ENCODE results near the gene ASIC1. TPM values are rescaled to one million over a fixed set of nuclear protein-coding genes. Genes with fewer than 3 reads are reported as not detected.

ASIC1 gene
- total and polyA plus RNA-seq, 2 experiments from 2014 or later: 0.76 to 1.5 TPM

DNA sequence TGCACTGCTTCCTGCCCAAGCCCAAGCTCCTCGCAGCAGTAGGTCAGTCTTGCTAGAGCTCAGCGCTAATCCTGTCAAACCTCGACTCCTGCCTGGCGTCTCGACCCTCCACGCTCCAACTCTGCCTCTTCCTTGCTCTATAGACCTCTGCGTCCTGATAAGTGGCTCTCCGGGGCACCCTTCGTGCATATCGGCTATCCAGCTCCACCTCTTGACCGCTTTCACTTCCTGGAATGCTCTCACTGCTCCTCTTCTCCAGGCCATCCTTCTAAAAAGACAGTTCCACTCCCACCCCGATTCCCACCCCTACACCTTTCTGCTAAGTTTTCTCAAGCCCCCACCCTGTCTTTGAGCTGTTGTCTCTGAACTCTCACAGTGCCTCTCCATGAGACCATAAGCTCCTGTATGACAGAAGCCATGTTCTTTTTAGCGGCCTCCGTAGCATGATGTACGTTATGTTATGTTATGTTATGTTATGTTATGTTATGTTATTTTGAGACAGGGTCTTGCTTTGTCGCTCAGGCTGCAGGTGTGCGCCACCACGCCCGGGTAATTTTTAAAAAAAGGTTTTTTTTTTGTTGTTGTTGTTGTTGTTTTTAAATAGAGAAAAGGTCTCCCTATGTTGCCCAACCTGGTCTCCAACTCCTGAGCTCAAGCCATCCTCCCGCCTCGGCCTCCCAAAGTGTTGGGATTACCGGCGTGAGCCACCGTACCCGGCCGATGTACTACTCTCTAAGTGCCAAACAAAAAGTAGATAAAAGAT is 55.2 kb downstream of the ASIC1 start:
- peak overlapping the region; percentile 69 for H3K27ac ChIP-seq (ENCODE audit: low read depth)
- peaks cover 3% of the 10 kb centered on the region; the same call in 2 of the 3 replicates for H3K36me3 Mint-ChIP-seq (ENCODE audit: low read depth)
- H3K4me1 ChIP-seq (ENCODE audit: insufficient read depth): peaks cover 12% of the 10 kb centered on the region; the same call in 1 of the 2 replicates
- H3K79me2 ChIP-seq (replicated peaks; ENCODE audit: insufficient read depth): peaks cover 31% of the 10 kb centered on the region
- ATAC-seq (no peak), DNase-seq (ENCODE audit: low spot score) (no peak)
- H3K27me3 Mint-ChIP-seq (ENCODE audit: insufficient read depth, low read depth, poor library complexity): peaks cover 4% of the 10 kb centered on the region
- peak overlapping the region; percentile 97 for H3K27ac Mint-ChIP-seq
- no peaks in the 10 kb centered on the region for H3K9me2 ChIP-seq (ENCODE audit: insufficient read depth)
- no peaks in the 10 kb centered on the region for H3K27me3 ChIP-seq (ENCODE audit: insufficient read depth)
- H3F3A ChIP-seq (replicated peaks; ENCODE audit: low read depth): peaks cover 16% of the 10 kb centered on the region
- peak overlapping the region; percentile 73 for H3K4me2 ChIP-seq
- no peak for TF ChIP-seq CREB1 (CRISPR knock-in tag; IDR thresholded peaks at IDR 0.05; ENCODE audit: low read depth)
- TF ChIP-seq, protein P1, sequence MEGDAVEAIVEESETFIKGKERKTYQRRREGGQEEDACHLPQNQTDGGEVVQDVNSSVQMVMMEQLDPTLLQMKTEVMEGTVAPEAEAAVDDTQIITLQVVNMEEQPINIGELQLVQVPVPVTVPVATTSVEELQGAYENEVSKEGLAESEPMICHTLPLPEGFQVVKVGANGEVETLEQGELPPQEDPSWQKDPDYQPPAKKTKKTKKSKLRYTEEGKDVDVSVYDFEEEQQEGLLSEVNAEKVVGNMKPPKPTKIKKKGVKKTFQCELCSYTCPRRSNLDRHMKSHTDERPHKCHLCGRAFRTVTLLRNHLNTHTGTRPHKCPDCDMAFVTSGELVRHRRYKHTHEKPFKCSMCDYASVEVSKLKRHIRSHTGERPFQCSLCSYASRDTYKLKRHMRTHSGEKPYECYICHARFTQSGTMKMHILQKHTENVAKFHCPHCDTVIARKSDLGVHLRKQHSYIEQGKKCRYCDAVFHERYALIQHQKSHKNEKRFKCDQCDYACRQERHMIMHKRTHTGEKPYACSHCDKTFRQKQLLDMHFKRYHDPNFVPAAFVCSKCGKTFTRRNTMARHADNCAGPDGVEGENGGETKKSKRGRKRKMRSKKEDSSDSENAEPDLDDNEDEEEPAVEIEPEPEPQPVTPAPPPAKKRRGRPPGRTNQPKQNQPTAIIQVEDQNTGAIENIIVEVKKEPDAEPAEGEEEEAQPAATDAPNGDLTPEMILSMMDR (conservative IDR thresholded peaks at IDR 0.05; ENCODE audit: low read depth in 2 of 2): 0 out of 4 replicates have a peak, but pooled peaks of 1 of the 2 experiments have one; percentile 12
- no peaks in the 10 kb centered on the region for H3K36me3 ChIP-seq (ENCODE audit: insufficient read depth)
- peaks cover 2% of the 10 kb centered on the region; the same call in 1 of the 3 replicates for H3K9me3 Mint-ChIP-seq
- peaks cover 24% of the 10 kb centered on the region for H3K4me1 Mint-ChIP-seq
- no peaks in the 10 kb centered on the region for H4K20me1 ChIP-seq (replicated peaks; ENCODE audit: insufficient read depth)
- peak overlapping the region; percentile 69 for H3K4me3 ChIP-seq
- H2AFZ ChIP-seq: peak overlapping the region; percentile 57
- peak overlapping the region; percentile 97 for H3K4me3 Mint-ChIP-seq

DNA sequence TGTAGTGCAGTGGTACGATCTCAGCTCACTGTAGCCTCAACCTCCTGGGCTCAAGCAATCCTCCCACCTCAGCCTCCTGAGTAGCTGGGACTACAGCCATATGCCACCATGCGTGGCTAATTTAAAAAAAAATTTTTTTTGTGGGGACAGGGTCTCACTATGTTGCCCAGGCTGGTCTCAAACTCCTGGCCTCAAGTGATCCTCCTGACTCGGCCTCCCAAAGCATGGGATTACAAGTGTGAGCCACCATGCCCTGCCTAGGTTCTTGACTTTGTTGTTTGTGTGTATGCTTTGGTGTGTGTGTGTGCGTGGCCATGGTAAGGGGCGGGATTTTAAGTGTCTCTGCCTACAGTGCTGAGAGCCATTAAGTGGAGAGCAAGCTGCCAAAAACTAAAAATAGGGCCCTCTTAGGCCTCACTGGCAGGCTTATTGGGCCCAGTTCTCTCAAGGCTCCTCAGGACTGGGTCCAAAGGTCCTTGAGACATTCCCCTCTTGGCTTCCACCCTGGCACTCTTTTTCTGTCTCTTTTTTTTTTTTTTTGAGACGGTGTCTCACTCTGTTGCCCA is 59.7 kb downstream of the ASIC1 start:
- no peak for ATAC-seq
- Histone ChIP-seq H3K27ac (ENCODE audit: low read depth) (no peak overlapping the region), H2AFZ (no peak overlapping the region), H3K79me2 (replicated peaks; ENCODE audit: insufficient read depth) (peaks cover 31% of the 10 kb centered on the region), H3K27me3 (ENCODE audit: insufficient read depth) (no peaks in the 10 kb centered on the region), H3K4me1 (ENCODE audit: insufficient read depth) (no peaks in the 10 kb centered on the region), H3K4me2 (no peak overlapping the region), H3K4me3 (no peak overlapping the region), H3K9me2 (ENCODE audit: insufficient read depth) (no peaks in the 10 kb centered on the region), H3K36me3 (ENCODE audit: insufficient read depth) (no peaks in the 10 kb centered on the region), H4K20me1 (replicated peaks; ENCODE audit: insufficient read depth) (no peaks in the 10 kb centered on the region; the same call in 1 of the 2 replicates), H3F3A (replicated peaks; ENCODE audit: low read depth) (peaks cover 6% of the 10 kb centered on the region; the same call in 1 of the 2 replicates)
- no peak for DNase-seq (ENCODE audit: low spot score)
- peaks cover 2% of the 10 kb centered on the region for H3K27me3 Mint-ChIP-seq (ENCODE audit: insufficient read depth, low read depth, poor library complexity)
- peaks cover 7% of the 10 kb centered on the region for H3K4me1 Mint-ChIP-seq
- H3K27ac Mint-ChIP-seq: no peak overlapping the region; the same call in 1 of the 2 replicates
- H3K9me3 Mint-ChIP-seq: peaks cover 2% of the 10 kb centered on the region; the same call in 1 of the 3 replicates
- no peak overlapping the region for H3K4me3 Mint-ChIP-seq
- peaks cover 3% of the 10 kb centered on the region; the same call in 2 of the 3 replicates for H3K36me3 Mint-ChIP-seq (ENCODE audit: low read depth)
- TF ChIP-seq EZH2phosphoT487 (IDR thresholded peaks at IDR 0.05; ENCODE audit: unreplicated experiment) (no peak), EZH2 (IDR thresholded peaks at IDR 0.05; ENCODE audit: low read depth, unreplicated experiment) (no peak), NANOG (IDR thresholded peaks at IDR 0.05; ENCODE audit: borderline replicate concordance) (no peak), JUNB (IDR thresholded peaks at IDR 0.05; ENCODE audit: unreplicated experiment) (no peak), STAT1 (IDR thresholded peaks at IDR 0.05; ENCODE audit: unreplicated experiment) (no peak)
- TF ChIP-seq, protein P1 (conservative IDR thresholded peaks at IDR 0.05; ENCODE audit: low read depth in 2 of 2): no peak
- TF ChIP-seq, protein P2, sequence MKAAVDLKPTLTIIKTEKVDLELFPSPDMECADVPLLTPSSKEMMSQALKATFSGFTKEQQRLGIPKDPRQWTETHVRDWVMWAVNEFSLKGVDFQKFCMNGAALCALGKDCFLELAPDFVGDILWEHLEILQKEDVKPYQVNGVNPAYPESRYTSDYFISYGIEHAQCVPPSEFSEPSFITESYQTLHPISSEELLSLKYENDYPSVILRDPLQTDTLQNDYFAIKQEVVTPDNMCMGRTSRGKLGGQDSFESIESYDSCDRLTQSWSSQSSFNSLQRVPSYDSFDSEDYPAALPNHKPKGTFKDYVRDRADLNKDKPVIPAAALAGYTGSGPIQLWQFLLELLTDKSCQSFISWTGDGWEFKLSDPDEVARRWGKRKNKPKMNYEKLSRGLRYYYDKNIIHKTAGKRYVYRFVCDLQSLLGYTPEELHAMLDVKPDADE (IDR thresholded peaks at IDR 0.05): no peak
